HG03175 (cell line): ENCODE results near the gene RAB3D.
"Not testable (repeated sequence)": the region's sequence is repeated elsewhere in the genome, so short reads cannot be mapped to it uniquely, and the experiment has no call there.

Experiments
- ATAC-seq: cut with Tn5 transposase; IDR thresholded peaks from one replicate; pipeline ENCODE4 v1.9.1; 2021; ENCODE audit warnings: mild to moderate bottlenecking, moderate library complexity; ENCODE audit not compliant: unreplicated experiment

Gene RAB3D

GRCh38 chr19:11339254-11340098, at the start of gene RAB3D:
Gene RAB3D (minus strand): TSS chr19:11339657. CDS start chr19:11337399, 2,258 bp downstream.
- no peak for ATAC-seq

DNA sequence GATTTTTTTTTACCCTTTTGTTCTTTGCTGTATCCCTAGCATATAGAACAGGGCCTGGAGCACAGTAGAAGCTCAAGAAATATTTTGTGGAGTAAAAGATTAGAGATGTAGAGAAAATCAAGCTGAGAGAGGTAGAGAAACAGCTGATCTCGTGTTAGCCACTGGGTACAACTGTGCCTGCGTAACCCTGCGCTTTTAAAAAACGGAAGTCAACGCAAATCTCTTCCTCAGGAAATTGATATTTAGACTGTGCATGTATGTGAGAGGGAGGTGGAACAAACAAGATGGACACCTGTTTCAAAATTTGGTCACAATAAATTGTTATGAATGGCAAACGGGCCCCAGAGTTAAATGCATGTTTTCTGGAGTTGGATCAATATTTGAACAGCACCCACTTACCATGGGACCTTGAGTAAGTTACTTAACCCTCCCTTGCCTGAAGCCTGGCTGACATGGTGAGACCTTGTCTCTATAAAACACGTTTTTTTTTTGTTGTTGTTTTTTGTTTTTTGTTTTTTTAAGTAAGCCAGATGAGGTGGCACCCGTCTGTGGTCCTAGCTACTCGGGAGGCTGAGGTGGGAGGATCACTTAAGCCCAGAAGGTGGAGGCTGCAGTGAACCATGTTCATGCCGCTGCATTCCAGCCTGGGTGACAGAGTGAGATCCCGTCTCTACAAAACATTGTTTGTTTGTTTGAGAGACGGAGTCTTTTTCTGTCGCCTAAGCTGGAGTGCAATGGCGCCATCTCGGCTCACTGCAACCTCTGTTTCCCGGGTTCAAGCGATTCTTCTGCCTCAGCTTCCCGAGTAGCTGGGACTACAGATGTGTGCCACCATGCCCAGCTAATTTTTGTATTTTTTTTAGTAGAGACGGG, 47.9 kb upstream of the RAB3D start:
- no peak for ATAC-seq

GRCh38 chr19:11384778-11385129, 45.3 kb upstream of the RAB3D start:
- no peak for ATAC-seq

DNA sequence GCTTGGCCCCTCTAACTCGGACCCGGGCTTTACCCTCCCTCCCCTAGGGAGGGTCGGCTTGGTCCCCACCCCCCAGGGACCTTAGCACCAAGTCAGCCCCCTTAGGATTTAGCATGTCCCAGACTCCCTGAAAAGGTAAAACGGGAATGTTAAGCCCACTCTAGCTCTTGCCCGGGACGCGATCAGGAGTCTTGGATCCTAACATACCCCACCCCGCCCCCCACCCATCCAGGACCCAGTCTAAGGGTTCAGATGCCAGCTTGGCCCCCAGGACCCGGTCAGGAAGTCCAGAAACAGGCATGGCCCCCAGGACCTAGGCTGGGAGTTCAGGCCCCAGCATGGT, 44.2 kb upstream of the RAB3D start:
- no peak for ATAC-seq

GRCh38 chr19:11382898-11383705, 43.6 kb upstream of the RAB3D start:
- no peak for ATAC-seq

DNA sequence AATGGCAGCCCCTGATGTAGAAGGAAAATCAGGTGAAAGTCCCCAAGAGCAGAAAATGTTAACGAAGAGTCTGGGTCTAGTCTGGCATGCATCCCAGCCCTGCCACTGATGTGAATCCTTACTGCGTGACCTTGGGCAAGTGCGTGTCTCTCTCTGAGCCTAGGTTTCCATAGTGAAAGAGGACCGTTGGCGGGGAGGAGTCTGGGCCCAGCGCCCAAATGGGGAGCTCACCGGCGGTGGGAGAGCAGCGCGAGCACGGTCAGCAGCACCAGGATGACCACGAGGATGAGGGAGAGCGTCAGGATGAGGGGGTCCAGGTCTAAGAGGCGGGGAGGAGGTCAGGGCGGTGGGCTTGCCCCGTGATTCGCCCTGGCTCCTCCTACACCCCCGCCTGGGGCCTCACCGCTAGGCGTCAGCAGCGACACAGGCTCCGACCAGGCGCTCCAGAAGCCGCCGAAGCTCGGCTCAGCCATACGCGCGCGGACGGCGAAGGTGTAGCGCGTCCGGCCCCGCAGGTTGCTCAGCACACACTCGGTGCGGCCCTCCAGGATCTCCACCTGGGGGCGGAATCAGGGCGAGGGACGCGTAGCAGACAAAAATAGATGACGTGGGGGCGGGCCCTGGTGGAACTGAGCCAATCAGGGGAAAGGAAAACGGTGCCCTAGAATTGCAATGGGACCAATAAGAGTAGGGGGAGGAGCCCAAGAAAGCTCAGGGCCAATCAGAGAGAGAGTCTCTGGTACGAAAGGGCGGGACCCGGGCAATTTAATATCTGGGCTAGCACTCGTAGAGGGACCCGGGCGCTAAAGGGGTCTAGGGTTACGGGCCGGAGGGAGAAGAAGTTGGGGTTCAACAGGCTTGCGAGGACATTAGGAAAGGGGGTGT, 41.4 kb upstream of the RAB3D start:
- ATAC-seq = peak; percentile 77

- no peak for ATAC-seq
Measured at GRCh38 chr19:11379857-11380350, 40.4 kb upstream of the RAB3D start.

DNA sequence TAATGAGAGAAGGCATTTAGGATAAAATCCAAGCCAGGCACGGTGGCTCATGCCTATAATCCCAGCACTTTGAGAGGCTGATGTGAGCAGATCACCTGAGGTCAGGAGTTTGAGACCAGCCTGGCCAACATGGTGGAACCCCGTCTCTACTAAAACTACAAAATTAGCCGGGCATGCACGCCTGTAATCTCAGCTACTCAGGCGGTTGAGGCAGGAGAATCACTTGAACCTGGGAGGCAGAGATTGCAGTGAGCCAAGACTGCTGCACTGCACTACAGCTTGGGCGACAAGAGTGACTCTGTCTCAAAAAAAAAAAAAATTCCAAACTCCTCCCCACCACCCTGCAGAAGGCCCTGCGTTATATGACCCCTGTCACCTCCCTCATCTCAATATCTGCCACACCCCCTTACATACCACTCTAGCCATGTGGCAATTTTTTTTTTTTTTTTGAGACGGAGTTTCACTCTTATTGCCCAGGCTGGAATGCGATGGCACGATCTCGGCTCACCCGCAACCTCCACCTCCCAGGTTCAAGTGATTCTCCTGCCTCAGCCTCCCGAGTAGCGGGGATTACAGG, 39.9 kb upstream of the RAB3D start:
- ATAC-seq = not testable (repeated sequence)

DNA sequence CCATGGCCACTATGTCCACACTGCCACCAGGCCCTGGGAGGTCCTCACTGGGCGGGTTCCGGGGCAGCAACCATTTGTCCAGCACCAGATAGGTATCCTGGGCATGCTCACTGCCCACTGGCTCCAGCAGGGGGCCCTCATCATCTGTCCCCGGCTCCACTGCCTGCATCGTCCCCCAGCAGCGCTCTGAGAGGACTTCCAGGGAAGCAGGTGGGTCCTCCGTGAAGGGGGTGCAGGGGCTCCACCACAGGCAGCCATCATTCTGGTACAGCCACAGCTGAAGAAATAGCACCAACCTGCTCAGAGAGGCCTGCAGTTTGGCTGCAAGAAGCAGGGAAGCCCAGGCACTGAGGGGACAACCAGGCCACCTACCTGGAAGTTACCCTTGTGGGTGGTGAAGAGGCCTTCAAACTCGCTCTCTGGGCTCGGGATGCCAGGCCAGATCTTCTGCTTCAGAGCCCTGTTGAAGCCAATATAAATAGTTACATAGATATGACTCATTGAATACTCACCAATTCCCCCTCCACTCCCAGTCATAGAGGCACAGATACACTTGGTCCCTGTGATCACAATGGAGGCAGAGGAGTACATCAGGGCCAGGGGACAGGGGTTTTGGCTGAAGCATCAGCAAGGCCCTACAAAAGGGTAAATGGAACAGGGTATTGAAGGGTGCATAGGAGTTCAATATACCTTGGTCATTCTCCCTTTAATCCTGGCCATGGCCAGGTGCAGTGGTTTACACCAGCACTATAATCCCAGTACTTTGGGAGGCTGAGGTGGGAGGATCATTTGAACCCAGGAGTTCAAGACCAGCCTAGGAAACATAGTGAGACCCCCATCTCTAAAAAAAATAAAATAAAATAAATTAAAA, 39.1 kb upstream of the RAB3D start:
- ATAC-seq = no peak

- no peak for ATAC-seq
Measured at GRCh38 chr19:11377756-11378155, 38.3 kb upstream of the RAB3D start.

- ATAC-seq = no peak
Measured at GRCh38 chr19:11377237-11377636, 37.8 kb upstream of the RAB3D start.

DNA sequence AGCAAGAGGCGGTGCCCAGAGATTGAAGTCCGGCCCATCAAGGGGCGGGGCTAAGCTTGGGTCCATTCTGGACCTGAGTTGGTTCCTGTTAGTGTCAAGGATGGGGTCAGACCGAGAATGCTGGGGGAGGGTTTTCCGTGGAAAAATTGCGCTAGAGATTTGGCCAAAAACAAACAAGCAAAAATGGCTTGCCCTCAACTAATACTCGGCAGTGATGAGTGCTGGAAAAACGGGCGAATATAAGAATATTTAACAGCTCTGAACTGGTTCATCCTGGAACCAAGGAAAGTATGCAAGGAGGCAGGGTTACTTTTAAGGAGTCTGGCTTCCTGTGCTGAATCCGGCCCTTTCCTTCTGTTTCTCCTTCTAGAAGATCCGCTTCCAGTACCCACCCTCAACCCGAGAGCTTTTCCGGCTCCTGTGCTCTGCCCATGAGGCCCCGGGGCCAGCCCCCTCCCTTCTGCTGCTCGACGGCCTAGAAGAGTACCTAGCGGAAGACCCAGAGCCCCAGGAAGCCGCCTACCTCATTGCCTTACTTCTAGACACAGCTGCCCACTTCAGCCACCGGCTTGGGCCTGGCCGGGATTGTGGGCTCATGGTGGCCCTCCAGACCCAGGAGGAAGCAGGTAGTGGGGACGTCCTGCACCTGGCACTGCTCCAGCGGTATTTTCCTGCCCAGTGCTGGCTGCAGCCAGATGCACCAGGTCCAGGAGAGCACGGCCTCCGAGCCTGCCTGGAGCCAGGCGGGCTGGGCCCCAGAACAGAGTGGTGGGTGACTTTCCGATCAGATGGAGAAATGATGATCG, 35.9 kb upstream of the RAB3D start:
- peak; percentile 25 for ATAC-seq

GRCh38 chr19:11374433-11375142, 35.1 kb upstream of the RAB3D start, which contains the start of gene SWSAP1:
Gene SWSAP1 (plus strand): TSS chr19:11374666. CDS start chr19:11374681, 15 bp downstream.
- ATAC-seq = peak; percentile 87

- no peak for ATAC-seq
Measured at GRCh38 chr19:11373885-11374432, 34.5 kb upstream of the RAB3D start.

- no peak for ATAC-seq
Measured at GRCh38 chr19:11373166-11373884, 33.9 kb upstream of the RAB3D start.

GRCh38 chr19:11370744-11371143, 31.3 kb upstream of the RAB3D start:
- ATAC-seq = no peak
